Stimulated activated CD8-positive, alpha-beta memory T cell treated with anti-CD3 and anti-CD28 coated beads, Interleukin-4, amount 100 ng/mL, for 4 hours (primary cell): ENCODE data around the gene TRIM3.
"Not testable (repeated sequence)": the region's sequence is repeated elsewhere in the genome, so short reads cannot be mapped to it uniquely, and the experiment has no call there.

Experiments
- DNase-seq, 2 donors: peaks; one replicate each; pipeline ENCODE4 v3.0.0-alpha.2; 2020; ENCODE audit warnings: low read depth in 2 of 2, low spot score in 1 of 2

Gene TRIM3

DNA sequence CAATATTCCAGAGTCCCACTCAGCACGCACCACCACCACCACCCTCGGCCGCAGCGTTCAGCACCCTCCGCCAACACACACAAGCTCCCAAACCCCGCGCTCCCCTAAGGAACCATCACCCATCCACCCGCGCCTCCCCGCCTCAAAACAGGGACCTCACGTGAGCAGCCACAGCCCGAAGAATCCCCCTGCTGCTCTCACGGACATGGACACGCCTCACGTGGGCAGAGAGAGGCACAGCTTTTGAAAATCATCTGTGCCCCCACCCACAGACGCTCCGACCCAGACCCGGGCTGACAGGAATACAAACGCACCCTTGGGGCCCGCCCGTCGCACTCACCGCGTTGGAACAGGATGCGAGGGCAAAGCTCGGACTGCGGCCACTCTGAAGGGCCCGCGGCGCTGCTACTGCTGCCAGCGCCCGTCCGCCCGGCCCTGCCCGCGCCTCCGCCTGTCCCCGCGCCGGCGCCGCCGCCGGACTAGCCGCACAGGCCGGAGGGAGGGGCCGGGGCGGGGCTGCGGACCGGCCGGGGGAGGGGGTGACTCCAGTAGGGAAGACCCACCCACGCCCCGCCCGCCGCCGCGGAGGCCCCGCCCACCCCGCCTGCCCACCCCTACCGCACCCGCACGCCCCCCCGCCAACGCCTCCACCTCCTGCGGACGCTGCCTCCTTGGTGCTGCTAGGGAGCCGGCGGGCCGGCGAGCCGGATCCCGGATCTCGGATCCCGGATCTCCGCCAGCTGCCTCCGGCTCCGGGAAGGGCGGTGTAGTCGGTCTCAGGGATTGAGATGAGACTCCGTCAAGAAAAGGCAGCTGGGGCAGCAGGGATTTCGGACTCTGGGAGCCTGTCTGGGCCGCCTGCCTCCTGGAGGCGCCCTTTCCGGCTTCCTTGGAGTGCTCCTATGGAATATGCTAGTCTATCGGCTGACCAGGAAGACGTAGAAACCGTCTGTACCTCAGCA, at the start of gene TRIM3:
TSS of gene TRIM3 (minus strand) at position 491 of the 962 bp plus-strand sequence. CDS start 8,246 bp downstream, outside the sequence.
- DNase-seq: peak; percentile 47 to 66

- no peak for DNase-seq
These were observed 49.5 kb upstream of the TRIM3 start for GRCh38 chr11:6523253-6523652.

- not testable (repeated sequence) for DNase-seq
These were observed 48.2 kb upstream of the TRIM3 start for GRCh38 chr11:6521946-6522345.

- no peak for DNase-seq
These were observed 46.5 kb upstream of the TRIM3 start for GRCh38 chr11:6520265-6520664.

GRCh38 chr11:6516865-6517264, 43.1 kb upstream of the TRIM3 start:
- DNase-seq: no peak

GRCh38 chr11:6505577-6506240, 32.0 kb upstream of the TRIM3 start:
- DNase-seq: no peak

DNA sequence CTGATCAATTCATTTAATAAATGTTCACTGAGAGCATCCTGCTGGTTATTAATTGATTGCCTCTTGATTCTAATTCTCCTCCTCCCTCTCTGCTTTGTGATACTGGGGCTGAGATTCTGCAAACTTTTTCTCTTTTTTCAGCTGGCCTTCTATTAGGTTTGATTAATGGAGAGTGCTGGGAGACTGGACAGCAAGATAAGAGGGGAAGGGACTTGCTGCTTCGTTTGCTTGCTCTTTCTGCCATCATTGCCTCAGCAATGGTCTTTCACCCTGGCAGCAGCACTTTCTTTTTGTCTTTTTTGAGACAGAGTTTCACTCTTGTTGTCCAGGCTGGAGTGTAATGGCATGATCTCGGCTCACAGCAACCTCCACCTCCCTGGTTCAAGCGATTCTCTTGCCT, 30.4 kb upstream of the TRIM3 start:
- no peak for DNase-seq

DNA sequence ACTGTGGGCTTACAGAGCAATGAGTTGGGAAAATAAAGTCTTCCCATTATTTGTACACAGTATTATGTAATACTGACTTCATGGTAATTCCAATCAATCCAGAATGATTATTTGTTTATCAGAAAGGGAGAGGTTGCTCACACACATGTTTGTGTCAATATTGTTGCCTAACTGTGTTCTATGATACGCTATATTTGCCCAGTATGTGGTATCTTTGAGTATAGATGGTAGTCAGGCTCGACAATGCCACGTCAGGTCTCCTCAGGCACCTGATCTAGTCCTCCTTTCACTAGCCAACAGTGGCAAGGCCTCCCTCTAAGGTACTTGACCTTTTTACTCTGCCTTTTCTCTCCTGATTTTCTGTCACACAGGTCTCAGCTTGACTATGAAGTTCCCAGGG, 28.6 kb upstream of the TRIM3 start:
- no peak for DNase-seq

GRCh38 chr11:6498544-6498943, 24.8 kb upstream of the TRIM3 start:
- no peak for DNase-seq

DNA sequence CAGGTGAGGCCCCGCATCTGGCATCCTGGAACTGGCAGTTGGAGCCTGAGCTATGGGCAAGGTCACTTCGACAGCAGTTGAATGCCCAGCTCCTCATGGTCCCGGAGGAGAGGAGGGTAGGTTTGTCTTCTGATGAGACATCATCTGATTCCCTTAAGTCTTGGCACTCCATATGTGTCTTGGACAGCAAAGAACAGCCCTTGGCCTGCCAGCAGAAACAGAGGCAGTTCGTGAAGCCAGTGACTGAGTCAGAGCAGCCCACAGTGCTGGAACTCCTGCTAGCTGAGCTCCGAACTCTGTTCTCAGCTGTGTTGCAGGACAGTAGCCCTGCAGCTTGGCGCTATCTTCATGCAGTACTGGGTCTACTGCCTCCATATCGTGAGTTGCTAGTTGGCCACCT, 24.4 kb upstream of the TRIM3 start:
- DNase-seq: no peak

- no peak for DNase-seq
These were observed 23.5 kb upstream of the TRIM3 start, which contains the start of gene DNHD1 for GRCh38 chr11:6497069-6497839. TSS of gene DNHD1 (plus strand) at chr11:6497280. CDS start at chr11:6498216, 936 bp downstream.

DNA sequence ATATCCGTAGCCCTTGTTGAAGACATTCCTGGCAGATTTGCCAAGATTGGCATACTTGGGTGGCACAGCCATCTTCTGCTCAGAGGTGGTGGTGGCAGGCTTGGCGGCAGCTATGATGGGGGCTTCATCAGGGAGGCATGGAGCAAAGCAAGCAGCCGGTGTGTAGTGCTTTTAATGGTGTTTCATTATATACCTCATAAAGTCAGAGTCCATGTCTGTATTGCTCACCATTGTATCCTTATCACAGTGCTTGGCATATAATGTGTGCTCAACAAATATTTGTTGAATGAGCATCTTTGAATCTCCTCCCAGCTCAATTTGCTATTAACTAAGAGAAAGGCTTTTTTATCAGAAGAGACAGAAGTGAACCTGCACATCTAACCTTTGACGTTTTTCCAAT, 15.6 kb upstream of the TRIM3 start:
- no peak for DNase-seq

DNA sequence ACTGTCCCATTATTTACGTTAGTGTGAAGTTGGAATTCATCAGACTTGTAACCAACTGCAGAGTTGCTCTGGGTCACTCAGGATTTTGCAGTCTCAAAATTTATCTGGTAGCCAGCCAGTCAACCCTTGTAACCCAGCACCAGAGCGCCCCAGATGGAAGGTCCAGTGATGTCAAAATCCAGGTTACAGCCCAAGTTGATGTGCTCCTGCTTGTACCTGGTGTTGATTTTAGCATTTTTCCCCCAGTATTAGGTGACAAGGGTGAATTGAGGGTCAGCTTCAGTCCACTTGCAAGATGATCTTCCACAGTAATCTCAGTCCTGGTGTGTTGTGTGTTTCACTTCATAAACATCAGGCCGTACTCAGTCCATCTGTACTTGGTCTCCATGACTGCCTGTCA, 15.1 kb upstream of the TRIM3 start:
- no peak for DNase-seq

- DNase-seq: no peak
These were observed 14.6 kb upstream of the TRIM3 start for GRCh38 chr11:6488342-6488741.

DNA sequence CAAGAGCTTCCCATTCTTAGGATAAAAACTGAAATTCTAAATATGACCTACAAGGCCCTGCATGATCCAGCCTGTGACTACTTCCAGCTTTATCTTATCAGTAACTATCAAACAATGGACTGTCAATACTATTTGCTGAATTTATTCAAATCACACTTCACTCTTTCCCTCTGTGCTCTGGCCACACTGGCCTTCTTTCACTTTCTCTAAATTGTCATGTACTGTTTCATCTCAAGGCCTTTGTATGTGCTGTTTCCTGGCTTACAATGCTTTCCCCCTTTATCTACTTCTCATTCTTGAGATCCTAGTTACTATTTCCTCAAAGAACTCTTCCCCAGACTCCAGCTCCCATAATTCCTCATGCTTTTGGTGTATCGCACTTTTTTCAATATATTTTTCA, 13.2 kb upstream of the TRIM3 start:
- DNase-seq: no peak

DNA sequence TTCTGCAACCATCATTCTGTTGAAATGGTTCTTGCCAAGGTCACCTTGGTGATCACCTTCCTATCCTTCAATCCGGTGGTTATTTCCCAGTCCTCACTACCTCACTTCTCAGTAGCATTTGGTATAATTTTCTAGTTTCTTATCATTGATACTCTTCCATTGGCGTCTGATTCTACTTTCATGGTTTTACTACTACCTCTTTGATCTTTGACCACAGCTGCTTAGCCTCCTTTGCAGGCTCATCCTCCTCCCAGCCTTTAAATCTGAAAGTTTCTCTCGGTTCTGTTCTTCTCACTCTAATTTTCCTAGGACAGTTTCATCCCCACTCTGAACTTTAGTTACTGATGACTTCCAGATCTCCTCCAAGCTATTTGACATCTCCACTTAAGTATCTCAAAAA, 12.5 kb upstream of the TRIM3 start:
- no peak for DNase-seq

DNA sequence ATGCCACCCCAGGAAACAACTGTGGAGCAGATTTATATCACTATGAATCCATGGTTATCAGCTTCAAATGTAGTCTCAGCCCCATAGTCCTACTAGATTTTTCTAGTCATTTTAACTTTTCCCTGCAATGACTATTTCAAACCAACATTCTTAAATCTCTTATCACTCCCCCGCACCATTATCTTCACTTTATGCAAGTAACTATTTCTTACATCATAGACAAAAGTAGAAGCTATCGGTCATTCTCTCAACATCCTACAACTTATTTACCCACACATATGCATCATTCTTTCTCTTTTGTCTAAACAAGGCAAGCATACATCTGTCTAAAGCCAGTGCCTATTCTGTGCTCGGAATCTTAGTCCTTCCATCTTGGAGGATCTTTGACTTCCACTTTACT, 11.9 kb upstream of the TRIM3 start:
- DNase-seq: no peak

DNA sequence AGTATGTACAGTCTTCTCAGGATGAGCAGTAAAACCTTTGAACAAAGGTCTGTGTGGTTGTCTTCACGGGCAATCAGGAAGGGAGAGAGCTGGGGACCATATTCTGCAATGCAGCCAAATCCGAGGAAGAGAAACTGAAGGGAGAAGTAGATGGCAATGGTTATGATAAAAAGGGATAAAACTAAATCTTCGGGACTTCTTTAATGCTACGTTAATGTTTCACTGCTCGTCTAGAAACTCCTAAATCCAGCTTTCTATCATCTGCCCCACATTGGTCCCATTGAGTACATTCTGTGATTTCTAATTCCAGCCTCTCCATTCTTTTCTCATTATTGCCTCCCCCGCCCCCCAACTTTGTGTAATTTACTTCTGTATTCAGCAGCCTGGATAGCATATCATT, 9.3 kb upstream of the TRIM3 start:
- no peak for DNase-seq

DNA sequence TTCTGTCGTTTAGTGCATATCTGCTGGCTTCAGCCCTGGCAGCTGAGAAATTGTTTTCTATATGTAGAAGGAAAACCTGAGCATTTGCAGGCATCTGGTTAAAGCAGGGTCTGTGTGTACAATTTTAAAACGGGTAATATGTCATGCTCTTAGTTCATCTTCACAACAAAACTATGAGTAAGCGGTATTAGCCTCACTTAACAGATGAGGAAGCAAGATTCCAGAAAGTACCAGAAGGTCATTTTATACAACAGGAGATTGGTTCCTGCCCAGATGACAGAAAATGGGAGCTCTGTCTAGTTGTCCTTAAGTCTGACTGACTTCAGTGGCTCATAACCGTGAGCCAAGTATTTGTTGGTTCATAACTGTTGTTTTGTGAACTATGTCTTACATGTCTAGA, 8.7 kb upstream of the TRIM3 start:
- no peak for DNase-seq

DNA sequence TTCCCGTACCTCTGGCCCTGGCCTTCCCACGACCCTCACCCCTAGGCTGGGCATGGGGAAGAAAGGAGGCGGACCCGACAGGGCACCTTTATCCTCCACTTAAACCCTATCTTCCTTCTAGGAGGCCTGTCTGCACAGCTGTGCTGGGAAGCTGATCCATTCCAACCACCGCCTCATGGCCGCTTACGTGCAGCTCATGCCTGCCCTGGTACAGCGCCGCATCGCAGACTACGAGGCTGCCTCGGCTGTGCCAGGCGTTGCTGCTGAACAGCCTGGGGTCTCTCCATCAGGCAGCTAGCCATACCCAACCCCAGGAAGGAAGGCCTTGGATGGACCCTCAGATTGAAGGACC, 8.2 kb upstream of the TRIM3 start:
- DNase-seq: no peak

DNA sequence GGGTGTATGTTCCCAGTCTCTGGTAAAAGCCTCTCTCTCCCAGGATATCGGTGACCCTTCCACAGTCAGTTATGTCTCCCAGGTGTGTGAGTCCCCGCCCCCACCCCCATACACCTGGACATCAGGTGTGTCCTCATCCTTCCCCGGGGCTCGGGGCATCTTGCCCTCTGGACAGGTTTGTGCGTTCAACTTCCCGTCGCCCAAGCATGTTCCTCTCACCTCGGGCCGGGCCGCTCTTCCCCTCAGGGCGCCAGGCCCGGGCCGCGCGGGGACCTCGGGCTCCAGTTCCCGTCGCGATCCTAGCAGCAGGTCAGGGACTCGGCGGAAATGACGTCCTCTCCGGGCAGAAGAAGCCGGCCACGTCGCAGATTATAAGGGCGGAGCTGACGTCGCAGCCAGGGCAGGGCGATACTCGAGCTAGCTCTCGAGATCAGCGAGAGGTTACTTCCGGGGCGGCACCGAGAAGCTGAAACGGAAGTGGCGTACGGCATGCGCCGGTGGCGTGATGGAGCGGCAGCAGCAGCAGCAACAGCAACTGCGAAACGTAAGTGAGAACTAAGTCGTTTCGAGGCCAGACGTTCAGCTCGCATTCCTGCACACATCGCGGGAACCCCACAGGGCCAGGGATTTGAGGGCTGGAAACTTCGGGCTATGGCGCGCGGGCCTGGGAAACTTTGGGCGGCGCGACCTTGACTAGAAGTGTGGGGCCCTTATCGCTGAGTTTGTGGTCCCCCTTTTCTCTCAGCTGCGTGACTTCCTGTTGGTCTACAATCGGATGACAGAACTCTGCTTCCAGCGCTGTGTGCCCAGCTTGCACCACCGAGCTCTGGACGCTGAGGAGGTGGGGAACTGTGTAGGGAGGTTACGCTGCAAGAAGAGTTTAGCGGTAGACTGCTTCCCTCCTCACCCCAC, 7.5 kb upstream of the TRIM3 start, which contains the start of the genes ARFIP2 and TIMM10B:
TSS of gene ARFIP2 (minus strand) at position 320 of the 912 bp plus-strand sequence. CDS start 910 bp downstream, outside the sequence.
TSS of gene TIMM10B (plus strand) at position 490 of the 912 bp plus-strand sequence. CDS start at position 506, 16 bp downstream.
- DNase-seq: peak; percentile 91 to 95
